H7 (cell line): ENCODE measurements around the gene ADGRV1. TPM values are rescaled to one million over a fixed set of nuclear protein-coding genes. Genes with fewer than 3 reads are reported as not detected.
"Not testable (repeated sequence)": the region's sequence is repeated elsewhere in the genome, so short reads cannot be mapped to it uniquely, and the experiment has no call there.

ENCODE experiments used
- DNase-seq: peaks from one replicate; pipeline ENCODE4 v3.0.0; 2012
- H3K27me3 ChIP-seq: 2 replicates; pipeline ENCODE4 v1.6.0; 2011; ENCODE audit warnings: mild to moderate bottlenecking, low read length; ENCODE audit not compliant: control insufficient read depth, insufficient read depth
- H3K36me3 ChIP-seq: replicated peaks from 2 replicates; pipeline ENCODE4 v1.5.1; 2011; ENCODE audit warnings: low read length; ENCODE audit not compliant: control insufficient read depth, insufficient read depth
- H3K4me3 ChIP-seq: 2 replicates; pipeline ENCODE4 v1.5.1; 2011; ENCODE audit warnings: low read depth, mild to moderate bottlenecking, control low read depth, low read length, moderate library complexity; ENCODE audit not compliant: insufficient read depth
- total RNA-seq: library from RNA; depleted of rRNA; stranded (reverse); fragments of >200 nt; shearing (Covaris generic); gene quantifications from 2 replicates; pipeline ENCODE4 v1.2.3, GENCODE V29; 2014

Gene ADGRV1
- total RNA-seq, 1 experiment from 2014 or later: 28.8 TPM

- H3K4me3 ChIP-seq: no peak overlapping the region
- no peaks in the 10 kb centered on the region for H3K36me3 ChIP-seq
- H3K27me3 ChIP-seq: no peaks in the 10 kb centered on the region
- no peak for DNase-seq
These were observed 339.9 kb downstream of the ADGRV1 start for GRCh38 chr5:90898326-90899013.

GRCh38 chr5:90899014-90899604 is 340.5 kb downstream of the ADGRV1 start:
- no peak overlapping the region for H3K4me3 ChIP-seq
- no peaks in the 10 kb centered on the region for H3K36me3 ChIP-seq
- no peak for DNase-seq
- no peaks in the 10 kb centered on the region for H3K27me3 ChIP-seq

- DNase-seq: no peak
- Histone ChIP-seq H3K27me3 (no peaks in the 10 kb centered on the region), H3K36me3 (no peaks in the 10 kb centered on the region), H3K4me3 (no peak overlapping the region)
These were observed 342.7 kb downstream of the ADGRV1 start for GRCh38 chr5:90901261-90901660.

GRCh38 chr5:90902170-90902569 is 343.6 kb downstream of the ADGRV1 start:
- no peaks in the 10 kb centered on the region for H3K27me3 ChIP-seq
- H3K36me3 ChIP-seq: no peaks in the 10 kb centered on the region
- H3K4me3 ChIP-seq: no peak overlapping the region
- DNase-seq: no peak

- H3K36me3 ChIP-seq: no peaks in the 10 kb centered on the region
- DNase-seq: no peak
- H3K4me3 ChIP-seq: no peak overlapping the region
- no peaks in the 10 kb centered on the region for H3K27me3 ChIP-seq
These were observed 344.2 kb downstream of the ADGRV1 start for GRCh38 chr5:90902651-90903386.

- DNase-seq: no peak
- H3K36me3 ChIP-seq: no peaks in the 10 kb centered on the region
- no peaks in the 10 kb centered on the region for H3K27me3 ChIP-seq
- no peak overlapping the region for H3K4me3 ChIP-seq
These were observed 350.5 kb downstream of the ADGRV1 start for GRCh38 chr5:90909101-90909503.

DNA sequence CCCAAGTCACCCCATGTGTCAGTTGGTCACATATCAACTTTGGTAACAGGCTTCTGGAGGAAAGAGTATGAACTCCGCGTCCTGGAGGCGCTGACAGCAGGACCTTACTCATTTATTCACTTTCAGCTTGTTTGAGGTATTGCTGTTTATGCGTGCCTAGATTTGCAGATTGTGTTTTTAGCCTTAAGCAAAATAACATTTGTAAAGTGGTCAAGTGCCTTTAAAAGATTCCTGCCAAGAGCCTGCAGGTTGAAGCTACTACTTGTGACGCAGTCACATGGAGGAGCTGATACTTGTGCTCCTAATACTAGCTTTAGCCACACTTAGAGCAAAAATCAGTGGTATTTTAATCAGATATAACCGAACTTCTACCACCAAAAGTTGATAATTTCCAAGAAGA is 351.3 kb downstream of the ADGRV1 start:
- Histone ChIP-seq H3K36me3 (no peaks in the 10 kb centered on the region), H3K27me3 (no peaks in the 10 kb centered on the region), H3K4me3 (no peak overlapping the region)
- DNase-seq: no peak

DNA sequence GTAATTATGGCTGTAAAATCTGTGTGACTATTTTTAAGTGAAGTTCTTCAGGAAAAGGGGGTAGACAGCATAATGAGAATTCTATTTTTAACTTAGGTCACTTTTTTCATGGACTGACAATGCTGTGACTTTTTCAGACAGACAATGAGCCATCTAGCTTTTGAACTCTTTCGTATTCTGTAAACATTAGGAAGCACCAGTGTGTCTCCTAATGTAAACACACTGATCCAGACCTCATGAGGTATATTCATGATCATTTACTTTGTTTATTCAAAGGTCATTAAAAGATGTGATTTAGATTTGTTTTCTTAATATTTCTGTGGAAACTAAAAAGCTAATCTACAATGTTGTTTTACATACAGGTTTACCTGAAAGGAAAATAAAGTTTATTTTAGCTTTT is 352.6 kb downstream of the ADGRV1 start:
- H3K4me3 ChIP-seq: no peak overlapping the region
- no peaks in the 10 kb centered on the region for H3K36me3 ChIP-seq
- no peaks in the 10 kb centered on the region for H3K27me3 ChIP-seq
- no peak for DNase-seq

DNA sequence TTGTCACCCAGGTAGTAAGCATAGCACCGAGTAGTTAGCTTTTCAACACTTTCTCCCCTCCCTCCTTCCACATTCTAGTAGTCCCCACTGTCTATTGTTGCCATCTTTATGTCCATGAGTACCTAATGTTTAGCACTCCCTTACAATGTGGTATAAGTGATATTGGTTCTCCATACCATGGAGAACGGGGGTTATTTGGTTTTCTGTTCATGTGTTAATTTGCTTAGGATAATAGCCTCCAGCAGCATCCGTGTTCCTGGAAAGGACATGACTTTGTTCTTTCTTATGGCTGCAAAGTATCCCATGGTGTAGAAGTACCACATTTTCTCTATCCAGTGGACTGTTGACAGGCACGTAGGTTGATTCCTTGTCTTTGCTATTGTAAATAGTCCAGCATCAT is 353.9 kb downstream of the ADGRV1 start:
- no peaks in the 10 kb centered on the region for H3K27me3 ChIP-seq
- H3K36me3 ChIP-seq: no peaks in the 10 kb centered on the region
- no peak overlapping the region for H3K4me3 ChIP-seq
- DNase-seq: no peak

GRCh38 chr5:90915393-90915792 is 356.8 kb downstream of the ADGRV1 start:
- Histone ChIP-seq H3K4me3 (no peak overlapping the region), H3K27me3 (no peaks in the 10 kb centered on the region), H3K36me3 (no peaks in the 10 kb centered on the region)
- DNase-seq: no peak

GRCh38 chr5:90916947-90917800 is 358.6 kb downstream of the ADGRV1 start:
- no peaks in the 10 kb centered on the region for H3K36me3 ChIP-seq
- H3K4me3 ChIP-seq: no peak overlapping the region
- no peak for DNase-seq
- no peaks in the 10 kb centered on the region for H3K27me3 ChIP-seq

- Histone ChIP-seq H3K36me3 (no peaks in the 10 kb centered on the region), H3K27me3 (no peaks in the 10 kb centered on the region), H3K4me3 (no peak overlapping the region)
- no peak for DNase-seq
These were observed 359.5 kb downstream of the ADGRV1 start for GRCh38 chr5:90917928-90918668.

DNA sequence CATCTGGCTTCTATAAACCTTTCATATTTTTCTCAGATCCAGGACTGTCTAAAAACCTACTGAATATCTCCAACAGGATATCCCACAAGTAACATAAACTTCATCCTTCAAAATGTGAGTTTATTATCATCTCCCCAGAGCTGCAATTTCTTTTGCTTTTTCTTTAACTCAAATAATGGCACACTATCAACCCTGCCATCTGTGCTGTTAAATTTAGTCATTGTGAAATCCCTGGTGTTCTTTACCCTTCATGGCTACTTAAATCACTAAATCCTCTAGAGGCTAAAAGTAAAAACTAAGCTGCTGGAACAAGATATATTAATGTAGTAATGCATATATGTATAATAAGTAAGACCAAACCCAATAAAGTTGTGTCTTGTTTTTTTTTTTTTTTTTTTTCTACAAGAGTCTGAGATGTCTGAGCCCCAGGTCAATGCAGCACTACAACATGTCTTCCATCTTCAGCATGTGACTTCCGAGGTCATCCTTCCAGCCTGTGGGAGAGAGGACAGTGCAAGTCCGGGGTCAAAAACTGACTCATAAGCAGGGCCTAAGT is 362.9 kb downstream of the ADGRV1 start:
- DNase-seq: no peak
- Histone ChIP-seq H3K4me3 (no peak overlapping the region), H3K27me3 (no peaks in the 10 kb centered on the region), H3K36me3 (no peaks in the 10 kb centered on the region)

DNA sequence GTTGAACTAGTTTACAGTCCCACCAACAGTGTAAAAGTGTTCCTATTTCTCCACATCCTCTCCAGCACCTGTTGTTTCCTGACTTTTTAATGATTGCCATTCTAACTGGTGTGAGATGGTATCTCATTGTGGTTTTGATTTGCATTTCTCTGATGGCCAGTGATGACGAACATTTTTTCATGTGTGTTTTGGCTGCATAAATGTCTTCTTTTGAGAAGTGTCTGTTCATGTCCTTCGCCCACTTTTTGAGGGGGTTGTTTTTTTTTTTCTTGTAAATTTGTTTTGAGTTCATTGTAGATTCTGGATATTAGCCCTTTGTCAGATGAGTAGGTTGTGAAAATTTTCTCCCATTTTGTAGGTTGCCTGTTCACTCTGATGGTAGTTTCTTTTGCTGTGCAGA is 365.6 kb downstream of the ADGRV1 start:
- not testable (repeated sequence) for H3K36me3 ChIP-seq, H3K4me3 ChIP-seq, DNase-seq, H3K27me3 ChIP-seq
